Measurements from ENCODE around the gene DPAGT1.
"Not testable (repeated sequence)": the region's sequence is repeated elsewhere in the genome, so short reads cannot be mapped to it uniquely, and the experiment has no call there.

Gene DPAGT1

GRCh38 chr11:119101759-119102423 lies at the start of gene DPAGT1:
DPAGT1 (minus strand) TSS chr11:119101853; CDS start chr11:119101655, 198 bp downstream.
- peak; percentile 90 for DNase-seq

- no peak for DNase-seq
Observed at GRCh38 chr11:119149786-119150275, 48.2 kb upstream of the DPAGT1 start.

GRCh38 chr11:119149018-119149785 lies 47.5 kb upstream of the DPAGT1 start, which contains the start of gene ABCG4:
ABCG4 (plus strand) TSS chr11:119149052; CDS start chr11:119149966, 914 bp downstream.
- peak; percentile 18 for DNase-seq

DNA sequence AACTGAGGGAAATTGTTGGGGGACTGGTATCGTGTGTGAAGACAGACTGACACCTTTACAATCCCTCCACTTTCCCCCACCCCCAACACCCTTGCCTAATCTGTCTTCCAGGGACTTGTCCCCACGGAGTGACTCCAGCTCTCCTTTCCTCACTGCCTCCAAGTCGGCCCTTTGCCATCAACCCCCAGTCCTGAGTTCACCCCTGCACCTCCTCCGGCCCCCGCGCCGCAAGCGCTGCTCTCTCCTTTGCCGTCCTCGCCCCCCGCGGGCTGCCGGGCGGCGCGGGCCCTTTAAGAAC lies 47.0 kb upstream of the DPAGT1 start:
- no peak for DNase-seq

DNA sequence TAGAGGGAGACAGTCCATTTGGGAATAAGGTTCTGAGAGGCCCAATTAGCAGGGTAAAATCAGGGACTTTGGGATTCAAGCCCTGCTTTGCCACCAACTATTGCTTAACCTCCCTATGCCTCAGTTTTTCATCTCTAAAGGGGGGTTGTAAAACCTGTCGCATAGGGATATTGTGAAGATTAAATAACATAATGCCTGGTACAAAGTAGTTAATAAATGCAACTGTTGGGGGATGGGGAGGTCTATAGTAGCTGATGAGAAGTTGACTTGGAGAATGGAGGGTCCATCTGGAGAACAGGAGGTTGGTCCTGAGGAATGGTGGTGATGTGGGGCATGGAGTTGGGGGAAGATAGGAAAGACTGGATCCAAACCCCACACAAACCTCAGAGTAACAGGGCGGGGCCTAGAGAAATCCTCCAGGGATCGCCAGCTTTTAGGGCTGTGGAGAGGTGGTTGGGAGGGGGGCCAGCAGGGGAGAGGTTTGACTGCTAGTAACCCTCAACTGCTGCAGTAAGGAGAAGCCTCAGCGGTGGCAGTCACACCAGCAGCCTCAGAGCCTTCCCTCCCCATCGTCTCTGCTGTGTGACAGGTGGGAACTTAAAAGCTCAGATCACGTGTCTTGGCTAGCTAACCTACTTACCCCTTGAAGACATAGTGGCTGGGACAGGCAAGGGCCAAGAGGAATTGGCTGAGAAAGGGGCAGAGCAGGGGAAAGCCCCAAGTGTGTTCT lies 46.1 kb upstream of the DPAGT1 start:
- peak; percentile 14 for DNase-seq

DNA sequence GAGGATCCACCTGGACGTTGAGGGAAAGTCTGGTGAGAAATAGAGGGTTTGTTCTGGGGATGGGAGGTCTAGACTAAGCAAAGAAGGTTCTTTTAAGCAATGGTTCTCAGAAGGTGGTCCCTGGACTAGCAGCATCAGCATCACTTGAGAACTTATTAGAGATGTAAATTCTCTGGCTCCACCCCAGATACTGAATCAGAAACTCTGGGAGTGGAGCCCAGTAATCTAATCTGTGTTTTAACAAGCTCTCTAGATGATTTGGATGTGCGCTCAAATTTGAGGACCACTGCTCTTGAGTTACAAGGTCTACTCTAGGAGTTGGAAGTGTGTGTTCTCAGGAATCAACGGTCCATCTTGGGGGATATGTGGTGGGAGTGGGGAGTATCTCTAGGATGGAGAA lies 43.9 kb upstream of the DPAGT1 start:
- DNase-seq = no peak

GRCh38 chr11:119144825-119145486 lies 43.3 kb upstream of the DPAGT1 start:
- peak; percentile 44 for DNase-seq

DNA sequence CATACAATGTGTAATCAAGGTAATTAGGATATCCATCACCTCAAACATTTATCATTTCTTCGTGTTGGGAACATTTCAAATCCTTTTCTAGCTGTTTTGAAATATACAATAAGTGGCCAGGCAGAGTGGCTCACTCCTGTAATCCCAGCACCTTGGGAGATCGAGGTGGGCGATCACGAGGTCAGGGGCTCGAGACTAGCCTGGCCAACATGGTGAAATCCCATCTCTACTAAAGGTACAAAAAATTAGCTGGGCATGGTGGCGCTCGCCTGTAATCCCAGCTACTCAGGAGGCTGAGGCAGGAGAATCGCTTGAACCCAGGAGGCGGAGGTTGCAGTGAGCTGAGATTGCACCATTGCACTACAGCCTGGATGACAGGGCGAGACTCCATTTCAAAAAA lies 37.6 kb upstream of the DPAGT1 start:
- DNase-seq = not testable (repeated sequence)

GRCh38 chr11:119134389-119134978 lies 32.8 kb upstream of the DPAGT1 start:
- no peak for DNase-seq

DNA sequence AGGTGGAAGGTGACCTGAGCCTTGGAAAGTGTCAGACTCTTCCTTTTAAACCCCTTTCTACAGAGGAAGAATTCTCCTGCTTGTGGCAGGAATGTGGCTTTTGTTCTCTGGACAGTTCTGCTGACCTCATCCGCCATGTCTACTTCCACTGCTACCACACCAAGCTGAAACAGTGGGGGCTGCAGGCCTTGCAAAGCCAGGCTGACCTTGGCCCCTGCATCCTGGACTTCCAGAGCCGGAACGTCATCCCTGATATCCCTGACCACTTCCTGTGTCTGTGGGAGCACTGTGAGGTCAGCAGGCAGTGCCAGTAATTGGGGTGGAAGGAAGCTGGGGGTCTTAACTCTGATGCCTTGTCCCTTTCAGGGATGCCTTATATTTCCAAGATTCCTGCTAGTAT lies 29.0 kb upstream of the DPAGT1 start:
- no peak for DNase-seq

DNA sequence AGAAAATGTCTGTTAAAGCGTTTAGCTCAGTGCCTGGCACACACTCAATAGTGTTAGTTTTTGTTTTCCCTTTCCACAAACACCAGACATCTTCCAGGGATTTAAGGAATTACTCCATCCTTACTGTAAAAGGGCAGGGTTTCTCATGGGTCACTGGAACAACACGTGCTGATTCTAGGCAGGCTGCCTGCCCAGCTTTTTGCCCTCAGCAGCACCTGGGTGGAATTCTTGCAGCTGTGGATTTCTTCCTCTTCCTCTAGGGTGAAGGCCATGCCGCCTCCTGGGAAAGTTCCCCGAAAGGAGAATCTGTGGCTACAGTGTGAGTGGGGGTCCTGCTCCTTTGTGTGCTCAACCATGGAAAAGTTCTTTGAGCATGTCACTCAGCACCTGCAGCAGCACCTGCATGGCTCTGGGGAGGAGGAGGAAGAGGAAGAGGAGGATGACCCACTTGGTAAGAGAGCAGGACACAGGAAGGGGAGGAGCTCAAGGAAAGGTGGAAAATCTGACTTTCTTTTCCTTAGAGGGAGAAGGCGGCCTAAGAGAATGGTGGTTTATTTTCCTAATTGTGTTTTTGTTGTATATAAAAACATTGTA lies 25.1 kb upstream of the DPAGT1 start:
- DNase-seq = no peak

DNA sequence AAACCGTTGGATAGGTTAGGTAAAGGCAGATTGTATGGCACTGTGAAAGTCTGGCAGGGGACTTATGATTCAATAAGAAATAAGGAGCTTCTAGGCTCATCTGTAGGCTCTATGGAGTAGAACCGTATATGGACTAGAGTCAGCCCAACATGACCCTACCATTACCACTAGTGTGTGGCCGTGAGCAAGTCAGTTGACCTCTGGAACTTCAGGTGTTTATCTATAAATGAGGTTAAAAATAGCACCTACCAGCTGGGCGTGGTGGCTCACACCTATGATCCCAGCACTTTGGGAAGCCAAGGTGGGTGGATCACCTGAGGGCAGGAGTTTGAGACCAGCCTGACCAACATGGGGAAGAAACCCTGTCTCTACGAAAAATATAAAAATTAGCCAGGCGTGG lies 24.2 kb upstream of the DPAGT1 start:
- no peak for DNase-seq

- DNase-seq = no peak
Observed at GRCh38 chr11:119121811-119122124, 20.1 kb upstream of the DPAGT1 start.

GRCh38 chr11:119121008-119121810 lies 19.6 kb upstream of the DPAGT1 start, which contains the start of gene HINFP:
HINFP (plus strand) TSS chr11:119121580; CDS start chr11:119126945, 5,365 bp downstream.
- DNase-seq = peak; percentile 100

DNA sequence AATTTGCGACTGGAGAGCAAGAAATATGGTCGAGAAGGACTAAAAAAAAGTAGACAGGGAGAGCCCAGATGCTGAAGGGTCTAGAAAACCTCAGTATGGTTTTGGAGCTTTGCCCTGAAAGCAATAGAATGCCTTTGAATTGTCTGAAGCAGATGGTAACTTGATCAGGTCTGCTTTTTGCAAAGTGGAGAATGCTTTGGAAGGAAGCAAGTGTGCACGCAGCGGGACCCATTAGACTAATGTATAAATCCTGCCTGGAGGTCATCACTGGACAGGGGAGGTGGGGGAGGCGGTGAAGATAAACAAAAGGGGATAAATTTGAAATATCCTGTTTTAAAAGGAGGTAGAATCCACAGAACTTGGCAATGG lies 19.0 kb upstream of the DPAGT1 start:
- DNase-seq = no peak

- no peak for DNase-seq
Observed at GRCh38 chr11:119118946-119119345, 17.3 kb upstream of the DPAGT1 start.

DNA sequence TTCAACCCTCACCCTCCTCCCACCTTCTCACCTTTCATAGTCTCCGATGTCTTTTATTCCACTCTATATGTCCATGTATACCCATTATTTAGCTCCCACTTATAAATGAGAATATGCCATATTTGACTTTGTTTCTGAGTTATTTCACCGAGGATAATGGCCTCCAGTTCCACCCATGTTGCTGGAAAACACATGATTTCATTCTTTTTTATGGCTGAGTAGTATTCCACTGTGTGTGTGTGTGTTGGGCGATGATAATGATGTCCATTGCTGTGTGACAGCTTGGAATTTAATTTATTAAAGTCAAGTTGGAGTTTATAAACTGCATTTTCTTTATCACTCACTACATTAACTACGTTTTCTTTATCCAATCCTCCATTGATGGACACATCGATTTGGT lies 16.6 kb upstream of the DPAGT1 start:
- no peak for DNase-seq

DNA sequence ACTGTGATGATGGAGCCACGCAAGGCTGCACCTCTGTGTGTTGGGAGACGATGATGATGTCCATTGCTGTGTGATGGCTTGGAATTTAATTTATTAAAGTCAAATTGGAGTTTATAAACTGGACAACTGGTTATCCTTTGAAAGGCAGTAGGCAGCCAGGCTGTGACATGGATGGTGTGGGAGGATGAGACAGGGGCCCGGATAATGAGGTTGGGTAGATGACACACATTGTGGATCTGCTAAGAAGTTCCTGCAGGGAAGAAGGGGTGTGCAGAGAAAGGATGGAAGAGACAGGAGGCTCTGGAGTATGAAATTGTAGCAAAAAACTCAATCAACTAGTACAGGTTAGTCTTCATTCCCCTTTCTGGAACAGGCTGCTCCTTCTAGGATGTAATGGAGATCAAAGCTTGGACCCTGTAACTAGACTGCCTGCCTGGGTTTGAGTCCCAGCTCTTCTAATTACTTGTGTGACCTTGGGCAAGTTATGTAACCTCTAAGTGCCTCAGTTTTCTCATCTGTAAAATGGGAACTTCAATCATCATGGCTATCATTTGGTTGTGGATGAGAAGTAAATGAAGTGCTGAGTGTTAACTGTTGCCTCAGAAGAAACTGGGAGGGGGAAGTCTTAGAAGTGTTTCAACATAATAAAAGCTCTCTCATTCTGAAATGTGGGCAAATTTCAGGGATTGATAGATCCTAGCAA lies 15.5 kb upstream of the DPAGT1 start:
- no peak for DNase-seq

- no peak for DNase-seq
Observed at GRCh38 chr11:119116601-119117000, 14.9 kb upstream of the DPAGT1 start.

DNA sequence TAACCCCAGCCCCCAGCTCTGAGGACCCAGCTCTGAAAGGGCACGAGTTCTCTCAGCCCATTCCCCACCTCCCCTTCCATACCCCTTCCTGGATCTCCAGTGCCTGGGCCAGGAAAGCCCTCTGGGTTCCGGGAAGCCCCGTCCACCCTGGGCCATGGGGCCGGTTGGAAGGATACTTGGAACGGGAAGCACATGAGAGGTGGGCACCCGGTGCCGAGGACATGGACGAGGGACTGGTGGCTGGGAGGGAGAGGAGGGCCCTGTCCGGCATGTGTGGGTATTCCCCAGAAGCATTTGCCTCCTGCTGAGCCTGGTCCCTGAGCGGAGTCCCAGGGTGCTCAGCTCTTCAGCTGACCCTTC lies 14.6 kb upstream of the DPAGT1 start:
- no peak for DNase-seq
